HEK293 (cell line): ENCODE data around the gene DIO1.

Experiments used
- CTCF ChIA-PET: fragments of 350-600 bp; formaldehyde crosslinking; extraction: SDS; loops from one replicate; lab custom pipeline; 2021; ENCODE audit warnings: antibody characterized with exemption; lab: Yijun Ruan, JAX
- POLR2A ChIA-PET: fragments of 300-600 bp; formaldehyde crosslinking; extraction: SDS; loops from one replicate; lab custom pipeline; 2020; ENCODE audit warnings: antibody characterized with exemption, inconsistent platforms; lab: Yijun Ruan, JAX
- H3K27ac ChIP-seq: fragments of 200-500 bp; sonication (Bioruptor generic); 2 replicates; pipeline ENCODE4 v1.5.1; 2014; ENCODE audit warnings: low read depth, low read length, control low read depth, inconsistent platforms; ENCODE audit errors: extremely low read depth
- H3K36me3 ChIP-seq, 2 experiments: fragments of 200-500 bp in 1 of 2; sonication (Bioruptor generic) in 1 of 2; 1 replicate in 1 of 2; 2 replicates in 1 of 2; pipeline ENCODE4 v1.5.1; 2014 to 2017; ENCODE audit warnings: inconsistent platforms in 2 of 2, low read length in 2 of 2; ENCODE audit not compliant: control insufficient read depth in 2 of 2, insufficient read depth in 1 of 2
- H3K4me1 ChIP-seq: fragments of 200-500 bp; sonication (Bioruptor generic); 2 replicates; pipeline ENCODE4 v1.5.1; 2014; ENCODE audit warnings: mild to moderate bottlenecking, low read length, inconsistent platforms; ENCODE audit not compliant: control insufficient read depth, insufficient read depth
- H3K4me3 ChIP-seq: 2 replicates; pipeline ENCODE4 v1.5.1; 2011; ENCODE audit warnings: low read depth, mild to moderate bottlenecking, control low read depth, low read length, moderate library complexity
- H3K9me3 ChIP-seq: fragments of 200-500 bp; sonication (Bioruptor generic); 2 replicates; pipeline ENCODE4 v1.5.1; 2014; ENCODE audit warnings: low read depth, low read length, inconsistent platforms; ENCODE audit not compliant: control insufficient read depth, insufficient read depth
- CTCF ChIP-seq: fragments of 450-650 bp; formaldehyde crosslinking; IDR thresholded peaks from 2 replicates; pipeline ENCODE4 v1.5.1; 2016; ENCODE audit warnings: missing biosample characterization, missing genetic modification characterization
- GLI4 ChIP-seq: fragments of 450-650 bp; formaldehyde crosslinking; IDR thresholded peaks from 2 replicates; pipeline ENCODE4 v1.5.1; 2016; ENCODE audit warnings: missing biosample characterization, missing genetic modification characterization
- KLF8 ChIP-seq: fragments of 450-650 bp; formaldehyde crosslinking; IDR thresholded peaks from 2 replicates; pipeline ENCODE4 v1.5.1; 2016; ENCODE audit warnings: missing biosample characterization, missing genetic modification characterization
- PRDM1 ChIP-seq: fragments of 450-650 bp; formaldehyde crosslinking; IDR thresholded peaks from 2 replicates; pipeline ENCODE4; 2016; ENCODE audit warnings: missing biosample characterization, missing genetic modification characterization
- PRDM6 ChIP-seq: fragments of 450-650 bp; formaldehyde crosslinking; IDR thresholded peaks from 2 replicates; pipeline ENCODE4 v1.5.1; 2017; ENCODE audit warnings: missing biosample characterization, missing genetic modification characterization
- SP7 ChIP-seq: fragments of 450-650 bp; formaldehyde crosslinking; IDR thresholded peaks from 2 replicates; pipeline ENCODE4 v1.5.1; 2016; ENCODE audit warnings: missing biosample characterization, missing genetic modification characterization
- WT1 ChIP-seq: fragments of 450-650 bp; formaldehyde crosslinking; IDR thresholded peaks from 2 replicates; pipeline ENCODE4 v1.5.1; 2016; ENCODE audit warnings: missing biosample characterization, missing genetic modification characterization
- YY2 ChIP-seq: fragments of 450-650 bp; formaldehyde crosslinking; IDR thresholded peaks from 2 replicates; pipeline ENCODE4 v1.5.1; 2016; ENCODE audit warnings: missing biosample characterization, missing genetic modification characterization
- ZBTB17 ChIP-seq: fragments of 450-650 bp; formaldehyde crosslinking; IDR thresholded peaks from 2 replicates; pipeline ENCODE4 v1.5.1; 2016; ENCODE audit warnings: missing biosample characterization, missing genetic modification characterization
- ZNF248 ChIP-seq: fragments of 450-650 bp; formaldehyde crosslinking; IDR thresholded peaks from 2 replicates; pipeline ENCODE4 v1.5.1; 2017; ENCODE audit warnings: missing biosample characterization, missing genetic modification characterization
- ZNF350 ChIP-seq: fragments of 450-650 bp; formaldehyde crosslinking; IDR thresholded peaks from 2 replicates; pipeline ENCODE4 v1.5.0; 2017; ENCODE audit warnings: missing biosample characterization, mild to moderate bottlenecking, missing genetic modification characterization
- ZNF362 ChIP-seq: fragments of 450-650 bp; formaldehyde crosslinking; IDR thresholded peaks from 2 replicates; pipeline ENCODE4 v1.5.1; 2016; ENCODE audit warnings: missing biosample characterization, missing genetic modification characterization
- ZNF501 ChIP-seq: fragments of 450-650 bp; formaldehyde crosslinking; IDR thresholded peaks from 2 replicates; pipeline ENCODE4 v1.5.1; 2016; ENCODE audit warnings: missing biosample characterization, missing genetic modification characterization
- ZNF544 ChIP-seq: fragments of 450-650 bp; formaldehyde crosslinking; IDR thresholded peaks from 2 replicates; pipeline ENCODE4 v1.5.0; 2017; ENCODE audit warnings: missing biosample characterization, missing genetic modification characterization
- ZNF560 ChIP-seq: fragments of 450-650 bp; formaldehyde crosslinking; IDR thresholded peaks from 2 replicates; pipeline ENCODE4 v1.5.1; 2017; ENCODE audit warnings: missing biosample characterization, missing genetic modification characterization, borderline replicate concordance
- ZNF623 ChIP-seq: fragments of 450-650 bp; formaldehyde crosslinking; IDR thresholded peaks from 2 replicates; pipeline ENCODE4 v1.5.1; 2016; ENCODE audit warnings: missing biosample characterization, missing genetic modification characterization
- ZNF645 ChIP-seq: fragments of 450-650 bp; formaldehyde crosslinking; IDR thresholded peaks from 2 replicates; pipeline ENCODE4; 2016; ENCODE audit warnings: missing biosample characterization, missing genetic modification characterization
- ZNF654 ChIP-seq: fragments of 450-650 bp; formaldehyde crosslinking; IDR thresholded peaks from 2 replicates; pipeline ENCODE4 v1.5.1; 2016; ENCODE audit warnings: low read depth, missing biosample characterization, missing genetic modification characterization
- ZNF664 ChIP-seq: fragments of 450-650 bp; formaldehyde crosslinking; IDR thresholded peaks from 2 replicates; pipeline ENCODE4 v1.5.1; 2016; ENCODE audit warnings: missing biosample characterization, missing genetic modification characterization
- ZNF692 ChIP-seq: fragments of 450-650 bp; formaldehyde crosslinking; IDR thresholded peaks from 2 replicates; pipeline ENCODE4 v1.5.1; 2016; ENCODE audit warnings: missing biosample characterization, missing genetic modification characterization
- ZNF701 ChIP-seq: fragments of 450-650 bp; formaldehyde crosslinking; IDR thresholded peaks from 2 replicates; pipeline ENCODE4 v1.5.1; 2016; ENCODE audit warnings: missing biosample characterization, missing genetic modification characterization
- ZNF776 ChIP-seq: fragments of 450-650 bp; formaldehyde crosslinking; IDR thresholded peaks from 2 replicates; pipeline ENCODE4 v1.5.0; 2017; ENCODE audit warnings: missing biosample characterization, missing genetic modification characterization, borderline replicate concordance
- ZXDB ChIP-seq: fragments of 450-650 bp; formaldehyde crosslinking; IDR thresholded peaks from 2 replicates; pipeline ENCODE4 v1.5.1; 2016; ENCODE audit warnings: missing biosample characterization, missing genetic modification characterization

Gene DIO1

GRCh38 chr1:53956308-53957168 is 62.6 kb downstream of the DIO1 start (continued):
- TF ChIP-seq ZNF544 (tag by site-specific recombination) (no peak), PRDM6 (tag by site-specific recombination) (peak; percentile 78), ZBTB17 (tag by site-specific recombination) (peak; percentile 62), ZNF560 (tag by site-specific recombination) (no peak), ZNF701 (tag by site-specific recombination) (no peak)

- TF ChIP-seq WT1 (tag by site-specific recombination) = no peak
- no peak for TF ChIP-seq ZNF623 (tag by site-specific recombination)
- TF ChIP-seq SP7 (tag by site-specific recombination) = 0 out of 2 replicates have a peak, but pooled peaks have one; percentile 18
- TF ChIP-seq ZNF501 (tag by site-specific recombination) = no peak
- 0 out of 2 replicates have a peak, but pooled peaks have one; percentile 28 for TF ChIP-seq ZNF692
- peak; percentile 43; the same call in 1 of the 2 replicates for TF ChIP-seq ZXDB (tag by site-specific recombination)
- TF ChIP-seq ZNF350 (tag by site-specific recombination) = no peak
- peak; percentile 73 for TF ChIP-seq PRDM1 (tag by site-specific recombination)
- Histone ChIP-seq H3K4me1 (no peaks in the 10 kb centered on the region), H3K27ac (no peak overlapping the region), H3K9me3 (no peaks in the 10 kb centered on the region), H3K4me3 (no peak overlapping the region), H3K36me3 (peaks cover 16 to 80% of the 10 kb centered on the region in 2 experiments)
- ChIA-PET POLR2A (interaction anchor here (1.8 kb wide), 1 partner anchor 12 kb away, joined by 14 read pairs; the partner anchor contains the start of genes IFT25 and LRRC42), CTCF (interaction anchor here (1.2 to 3.7 kb wide), 5 partner anchors 8 to 99 kb away, joined by 4 to 58 read pairs (median 6); partner anchors contain the start of genes IFT25 and LRRC42)
These were observed 63.3 kb downstream of the DIO1 start for GRCh38 chr1:53957194-53957818.

- POLR2A ChIA-PET = interaction anchor here (0.6 to 2.6 kb wide), 3 partner anchors 11 to 93 kb away, joined by 3 to 15 read pairs (median 4); partner anchors contain the start of genes IFT25, LRRC42 and TMEM59
- Histone ChIP-seq H3K9me3 (no peaks in the 10 kb centered on the region), H3K27ac (no peak overlapping the region), H3K4me1 (no peaks in the 10 kb centered on the region), H3K36me3 (peaks cover 13 to 78% of the 10 kb centered on the region in 2 experiments; a peak in 2 of 3 replicates), H3K4me3 (no peak overlapping the region)
- CTCF ChIA-PET = interaction anchor here (0.6 to 3.7 kb wide), 48 partner anchors 9 to 1806 kb away, joined by 3 to 58 read pairs (median 4); partner anchors contain the start of genes DIO1, IFT25 and TMEM59
- peak; percentile 34; the same call in 1 of the 2 replicates for TF ChIP-seq CTCF (tag by site-specific recombination)
- peak; percentile 35 for TF ChIP-seq ZNF654 (tag by site-specific recombination)
- no peak for TF ChIP-seq WT1 (tag by site-specific recombination)
- no peak for TF ChIP-seq ZNF776 (tag by site-specific recombination)
- no peak for TF ChIP-seq ZNF544 (tag by site-specific recombination)
- TF ChIP-seq ZNF645 (tag by site-specific recombination) = no peak
- no peak for TF ChIP-seq ZNF664
- TF ChIP-seq ZNF248 = no peak
- no peak for TF ChIP-seq GLI4 (tag by site-specific recombination)
- no peak for TF ChIP-seq ZNF362 (tag by site-specific recombination)
- no peak for TF ChIP-seq ZNF560 (tag by site-specific recombination)
- TF ChIP-seq YY2 (tag by site-specific recombination) = no peak
- no peak for TF ChIP-seq KLF8 (tag by site-specific recombination)
These were observed 65.8 kb downstream of the DIO1 start for GRCh38 chr1:53959664-53960250.
